G401 (cell line): Measurements from ENCODE around the gene TXNDC11. TPM values are rescaled to one million over a fixed set of nuclear protein-coding genes. Genes with fewer than 3 reads are reported as not detected.

ENCODE experiments used
- DNase-seq: peaks from one replicate; pipeline ENCODE4 v3.0.0-alpha.2; 2015; ENCODE audit warnings: low spot score
- in situ Hi-C: cut with HindIII; loops from 2 replicates; pipeline ENCODE4 v1.10.0; 2016; ENCODE audit warnings: low sequenced_read_pairs, mixed read lengths
- total RNA-seq: library from RNA; depleted of rRNA; stranded (reverse); fragments of >200 nt; shearing (Covaris generic); gene quantifications from 2 replicates; pipeline ENCODE4 v1.2.3, GENCODE V29; 2014

TXNDC11 gene
- total RNA-seq, 1 experiment from 2014 or later, result 25.4 TPM

DNA sequence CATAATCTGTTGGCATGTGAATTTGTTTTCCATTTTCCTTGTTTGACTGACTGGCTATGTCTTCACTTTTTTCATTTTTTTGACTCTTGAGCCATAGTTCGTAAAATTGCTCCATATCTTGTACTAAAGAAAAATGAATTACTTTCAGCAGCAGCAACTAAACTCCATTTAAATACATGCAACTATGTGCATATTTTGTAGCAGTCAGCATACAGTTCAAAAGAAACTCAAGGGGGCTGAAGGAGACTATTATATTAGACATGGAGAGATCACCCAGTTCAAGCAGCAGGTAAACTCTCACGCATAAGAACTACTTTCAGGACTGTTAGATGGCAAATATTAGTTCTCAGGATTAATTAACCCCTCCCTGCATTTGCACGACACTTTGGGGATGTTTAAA is 13.6 kb upstream of the TXNDC11 start:
- in situ Hi-C loops, result no loop called here
- no peak for DNase-seq

DNA sequence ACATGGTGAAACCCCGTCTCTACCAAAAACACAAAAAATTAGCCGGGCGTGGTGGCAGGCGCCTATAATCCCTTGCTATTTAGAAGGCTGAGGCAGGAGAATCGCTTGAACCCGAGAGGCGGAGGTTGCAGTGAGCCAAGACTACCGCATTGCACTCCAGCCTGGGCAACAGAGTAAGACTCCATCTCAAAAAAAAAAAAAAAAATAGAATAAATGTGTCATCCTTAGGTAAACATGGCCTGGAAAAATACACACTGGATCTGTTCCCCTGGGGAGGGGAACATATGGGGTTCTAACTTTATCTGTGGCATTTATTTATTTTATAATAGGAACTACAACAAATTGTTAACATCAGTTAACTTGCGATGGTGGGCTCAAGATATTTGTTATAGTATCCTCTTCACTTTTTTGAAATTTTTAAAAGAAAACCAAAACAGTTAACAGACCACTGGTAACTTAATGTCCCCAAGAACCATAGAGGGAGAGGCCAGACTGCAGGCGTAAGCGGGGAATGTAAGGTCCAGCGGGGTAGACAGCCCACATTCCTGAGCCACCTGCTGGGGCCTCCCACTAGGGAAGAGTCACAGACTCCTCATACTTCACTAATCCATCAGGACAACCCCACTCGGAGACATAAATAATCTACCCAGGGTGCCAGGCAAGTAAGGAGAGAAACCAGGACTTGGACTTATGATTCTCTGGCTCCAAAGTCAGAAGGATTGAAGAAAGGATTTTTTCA is 12.5 kb upstream of the TXNDC11 start:
- DNase-seq, result no peak
- in situ Hi-C loops, result no loop called here

DNA sequence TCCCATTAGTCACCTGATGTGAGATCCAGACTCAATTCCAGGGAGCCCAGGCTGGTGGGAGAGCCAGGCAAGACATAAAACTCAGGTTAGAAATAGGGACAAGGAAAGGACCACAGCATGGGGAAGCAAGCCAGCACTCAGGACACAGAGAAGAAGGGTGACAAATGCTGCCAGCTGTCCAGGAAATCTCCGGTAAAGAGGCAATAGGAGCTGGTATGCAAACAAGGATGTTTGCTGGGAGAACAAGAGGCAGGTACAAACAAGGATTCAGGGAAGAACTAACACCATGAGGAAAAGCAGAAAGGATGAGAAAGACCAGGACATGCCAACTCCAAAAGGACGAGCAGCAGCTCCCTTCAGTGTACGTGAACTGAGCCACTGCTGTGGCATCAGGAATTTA is 10.2 kb upstream of the TXNDC11 start:
- in situ Hi-C loops, result no loop called here
- no peak for DNase-seq

DNA sequence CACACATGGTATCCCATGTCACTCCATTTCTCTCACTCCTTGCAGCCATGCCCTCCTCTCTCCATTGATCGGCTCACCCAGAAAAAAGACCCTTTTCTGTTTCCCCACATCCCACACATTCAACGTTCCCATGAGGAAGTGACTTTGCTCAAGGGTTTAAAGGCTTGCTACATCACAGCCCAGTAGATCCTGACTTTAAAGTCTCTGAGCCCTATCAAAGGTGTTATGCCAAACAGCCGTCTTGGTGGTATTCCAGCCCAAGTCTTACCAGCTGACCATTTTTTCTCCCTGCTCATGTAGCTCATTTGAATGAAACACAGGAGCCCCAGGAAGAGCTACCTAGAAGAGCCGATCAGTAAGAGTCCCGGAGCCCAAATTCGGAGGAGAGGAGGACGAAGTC is 7.4 kb upstream of the TXNDC11 start:
- no peak for DNase-seq
- in situ Hi-C loops, result no loop called here

DNA sequence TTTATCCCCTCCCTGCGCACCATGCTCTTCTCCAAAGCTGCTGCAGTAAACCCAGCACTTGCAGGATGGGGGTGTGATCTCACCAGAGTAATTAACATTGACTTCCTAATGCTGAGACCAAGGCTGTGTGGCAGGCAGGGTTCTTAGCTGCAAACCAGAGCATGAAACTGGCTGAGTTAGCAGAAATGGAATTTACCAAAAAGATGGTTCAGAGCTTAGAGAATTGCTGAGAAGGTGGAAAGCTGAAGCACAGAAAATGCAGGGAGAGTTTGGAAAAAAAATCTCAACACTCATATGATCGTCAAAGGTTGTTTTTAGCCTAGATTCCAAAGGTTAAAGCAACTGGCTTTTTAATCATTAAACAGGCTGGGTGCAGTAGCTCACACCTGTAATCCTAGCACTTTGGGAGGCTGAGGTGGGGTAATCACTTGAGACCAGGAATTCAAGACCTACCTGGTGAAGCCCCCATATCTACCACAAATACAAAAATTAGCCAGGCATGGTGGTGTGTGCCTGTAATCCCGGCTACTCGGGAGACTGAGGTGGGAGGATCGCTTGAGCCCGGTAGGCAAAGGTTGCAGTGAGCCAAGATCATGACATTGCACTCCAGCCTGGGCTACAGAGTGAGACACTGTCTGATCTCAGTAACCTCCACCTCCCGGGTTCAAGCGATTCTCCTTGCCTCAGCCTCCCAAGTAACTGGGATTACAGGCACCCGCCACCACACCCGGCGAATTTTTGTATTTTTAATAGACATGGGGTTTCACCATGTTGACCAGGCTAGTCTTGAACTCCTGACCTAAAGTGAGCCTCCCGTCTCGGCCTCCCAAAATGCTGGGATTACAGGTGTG is 6.0 kb upstream of the TXNDC11 start:
- in situ Hi-C loops, result no loop called here
- DNase-seq, result no peak

DNA sequence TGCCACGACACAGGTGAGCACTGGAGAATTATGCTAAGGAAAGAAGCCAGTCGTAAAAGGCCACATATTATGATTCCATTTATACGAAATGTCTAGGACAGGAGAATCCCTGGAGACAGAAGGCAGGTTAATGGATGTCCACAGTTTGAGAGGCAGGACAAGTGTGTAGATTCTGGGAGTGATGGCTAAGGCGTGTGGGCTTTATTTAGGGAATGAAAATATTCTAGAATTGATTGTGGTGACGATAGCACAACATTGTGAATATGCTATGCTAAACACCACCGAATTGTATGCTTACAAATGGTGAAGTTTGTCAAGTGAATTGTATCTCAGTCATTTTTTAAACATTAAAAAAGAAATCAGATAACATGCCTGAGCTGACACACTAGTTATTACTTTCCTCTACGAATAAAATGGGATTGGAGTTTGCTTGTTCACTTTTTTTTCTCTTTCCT is 5.3 kb upstream of the TXNDC11 start:
- in situ Hi-C loops, result no loop called here
- DNase-seq, result no peak

DNA sequence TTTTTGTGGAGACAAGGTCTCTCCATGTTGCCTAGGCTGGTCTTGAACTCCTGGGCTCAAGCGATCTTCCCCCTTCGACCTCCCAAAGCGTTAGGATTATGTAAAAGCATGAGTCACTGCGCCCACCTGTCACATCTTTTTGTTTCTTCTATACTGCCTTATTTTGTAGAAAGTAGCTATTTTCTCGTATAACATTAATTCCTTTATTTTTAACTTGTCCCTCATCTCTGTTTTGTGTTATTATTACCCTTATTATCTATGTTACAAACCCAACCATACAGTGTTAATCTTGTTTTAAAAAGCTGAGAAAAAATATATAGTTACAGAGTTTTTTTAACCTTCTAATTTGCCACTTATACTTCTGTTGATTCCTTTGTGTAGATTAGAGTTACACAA is 1.4 kb upstream of the TXNDC11 start:
- in situ Hi-C loops, result no loop called here
- no peak for DNase-seq

DNA sequence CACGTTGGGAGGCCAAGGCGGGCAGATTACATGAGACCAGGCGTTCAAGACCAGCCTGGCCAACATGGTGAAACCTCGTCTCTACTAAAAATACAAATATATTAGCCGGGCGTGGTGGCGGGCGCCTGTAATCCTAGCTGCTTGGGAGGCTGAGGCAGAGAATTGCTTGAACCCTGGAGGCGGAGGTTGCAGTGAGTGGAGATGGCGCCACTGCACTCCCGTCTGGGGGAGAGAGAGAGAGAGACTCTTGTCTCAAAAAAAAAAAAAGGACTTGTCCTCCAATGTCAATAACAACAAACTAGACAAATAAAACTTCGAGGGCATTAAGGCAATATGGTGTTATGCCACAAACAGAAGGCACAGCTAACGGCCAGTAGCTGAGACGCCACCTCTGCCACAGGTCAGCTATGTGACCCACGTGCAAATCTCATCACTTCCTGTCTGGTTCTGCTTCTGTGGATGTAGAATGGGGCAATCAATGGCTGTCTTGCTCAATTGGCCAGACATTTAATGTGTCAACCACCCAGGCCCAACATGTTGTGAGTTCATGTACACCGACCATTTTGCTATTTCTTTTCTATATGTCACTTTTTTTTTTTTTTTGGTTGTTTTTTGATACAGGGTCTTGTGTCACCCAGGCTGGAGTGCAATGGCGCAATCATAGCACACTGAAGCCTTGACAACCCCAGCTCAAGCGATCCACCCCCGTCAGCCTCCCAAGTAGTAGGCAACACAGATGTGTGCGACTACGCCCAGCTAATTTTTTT is 834 bp upstream of the TXNDC11 start:
- in situ Hi-C loops, result no loop called here
- DNase-seq, result no peak

DNA sequence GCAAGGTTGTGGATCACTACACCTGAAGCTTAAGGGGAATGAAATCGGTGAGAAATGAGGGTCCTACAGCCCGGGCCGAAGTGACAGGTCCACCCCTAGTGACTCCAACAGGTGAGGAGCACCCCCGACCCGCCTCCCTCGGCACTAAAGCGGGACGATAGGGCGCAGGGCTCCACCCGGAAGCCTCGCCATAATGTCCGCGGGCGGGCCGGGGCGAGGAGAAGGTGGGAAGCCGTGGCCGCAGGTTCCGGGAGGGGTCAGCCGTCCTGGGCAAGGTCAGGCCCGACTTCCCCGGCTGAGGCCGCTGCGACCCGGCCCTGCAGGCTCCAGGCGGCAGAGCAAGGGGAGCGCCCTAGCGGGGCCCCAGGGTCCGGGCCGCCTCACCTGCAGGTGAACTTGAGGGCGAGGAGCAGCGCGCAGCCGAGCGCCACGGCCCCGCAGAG is 543 bp downstream of the TXNDC11 start:
- DNase-seq, result no peak
- in situ Hi-C loops, result no loop called here

DNA sequence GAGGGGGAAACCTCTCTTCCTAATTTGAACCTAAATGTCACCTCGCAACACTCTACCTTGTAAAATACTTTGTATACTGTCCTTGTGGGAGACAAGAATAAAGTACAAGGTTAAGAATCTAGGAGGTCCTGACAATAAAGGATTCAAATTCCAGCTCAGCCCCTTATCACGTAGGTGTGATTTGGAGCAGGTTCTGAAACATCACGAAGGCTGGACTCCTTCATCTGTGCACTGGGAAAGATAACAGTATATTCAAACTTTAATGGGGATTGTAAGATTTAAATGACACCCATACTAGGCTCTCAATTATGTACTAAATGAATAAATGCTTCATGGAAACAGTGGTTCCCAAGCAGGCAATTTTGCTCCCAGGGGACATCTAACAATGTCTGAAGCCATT is 2.1 kb downstream of the TXNDC11 start:
- no peak for DNase-seq

DNA sequence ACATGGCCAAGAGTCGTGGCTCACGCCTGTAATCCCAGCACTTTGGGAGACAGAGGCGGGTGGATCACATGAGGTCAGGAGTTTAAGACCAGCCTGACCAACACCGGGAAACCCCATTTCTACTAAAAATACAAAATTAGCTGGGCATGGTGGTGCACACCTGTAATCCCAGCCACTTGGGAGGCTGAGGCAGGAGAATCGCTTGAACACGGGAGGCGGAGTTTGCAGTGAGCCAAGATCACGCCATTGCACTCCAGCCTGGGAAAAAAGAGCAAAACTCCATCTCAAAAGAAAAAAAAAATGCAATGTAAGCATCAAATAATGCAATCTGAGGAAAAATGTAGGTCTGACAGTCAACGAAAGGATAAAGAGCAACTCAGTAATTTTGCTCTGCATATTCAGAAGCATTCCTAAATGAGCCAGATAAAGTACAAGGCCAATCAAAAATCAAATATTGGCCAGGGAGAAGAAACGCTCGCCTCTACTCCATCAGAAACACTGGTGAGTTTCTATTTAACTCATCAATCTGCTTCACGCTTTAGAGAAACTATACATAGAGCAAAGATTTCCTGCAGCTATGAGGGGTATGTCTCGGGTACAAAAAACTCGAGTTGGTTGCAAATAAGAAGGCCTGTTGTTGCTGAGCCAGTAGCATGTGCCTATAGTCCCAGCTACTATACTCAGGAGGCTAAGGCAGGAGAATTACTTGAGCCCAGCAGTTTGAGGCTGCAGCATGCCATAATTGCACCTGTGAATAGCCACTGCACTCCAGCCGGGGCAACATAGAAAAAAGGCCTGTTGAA is 3.7 kb downstream of the TXNDC11 start:
- in situ Hi-C loops, result no loop called here
- DNase-seq, result no peak

More for the DNA sequence above, 2.1 kb downstream of the TXNDC11 start:
- in situ Hi-C loops, result no loop called here

DNA sequence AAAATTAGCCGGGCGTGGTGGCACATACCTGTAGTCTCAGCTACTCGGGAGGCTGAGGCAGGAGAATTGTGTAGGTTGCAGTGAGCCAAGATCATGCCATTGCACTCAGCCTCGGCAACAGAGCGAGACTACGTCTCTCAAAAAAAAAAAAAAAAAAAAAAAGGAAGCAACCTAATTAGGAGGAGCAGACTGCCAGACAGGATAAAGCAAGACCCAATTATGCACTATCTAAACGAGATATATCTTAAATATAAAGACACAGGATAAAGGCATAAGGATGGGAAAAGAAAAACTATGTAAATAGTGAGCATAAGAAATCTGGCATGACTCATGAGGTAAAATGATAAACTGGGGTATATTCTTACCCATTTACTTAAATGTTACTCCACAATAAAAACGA is 4.9 kb downstream of the TXNDC11 start:
- in situ Hi-C loops, result no loop called here

DNA sequence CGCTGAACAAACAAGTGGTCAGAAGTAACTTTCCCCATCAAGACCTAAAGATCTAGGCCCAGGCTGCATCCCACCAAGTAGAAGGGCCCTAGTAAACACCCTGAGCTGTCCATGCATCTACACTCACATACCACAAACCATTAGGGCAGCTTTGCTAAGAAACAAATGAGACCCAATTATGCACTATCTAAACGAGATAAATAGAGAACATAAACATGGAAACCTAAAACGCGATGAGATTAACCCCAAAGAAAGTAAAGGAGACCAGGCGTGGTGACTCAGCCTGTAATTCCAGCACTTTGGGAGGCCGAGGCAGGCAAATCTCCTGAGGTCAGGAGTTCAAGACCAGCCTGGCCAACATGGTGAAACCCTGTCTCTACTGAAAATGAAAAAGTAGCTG is 5.8 kb downstream of the TXNDC11 start:
- no peak for DNase-seq
- in situ Hi-C loops, result no loop called here

More for the DNA sequence above, 4.9 kb downstream of the TXNDC11 start:
- DNase-seq, result no peak

DNA sequence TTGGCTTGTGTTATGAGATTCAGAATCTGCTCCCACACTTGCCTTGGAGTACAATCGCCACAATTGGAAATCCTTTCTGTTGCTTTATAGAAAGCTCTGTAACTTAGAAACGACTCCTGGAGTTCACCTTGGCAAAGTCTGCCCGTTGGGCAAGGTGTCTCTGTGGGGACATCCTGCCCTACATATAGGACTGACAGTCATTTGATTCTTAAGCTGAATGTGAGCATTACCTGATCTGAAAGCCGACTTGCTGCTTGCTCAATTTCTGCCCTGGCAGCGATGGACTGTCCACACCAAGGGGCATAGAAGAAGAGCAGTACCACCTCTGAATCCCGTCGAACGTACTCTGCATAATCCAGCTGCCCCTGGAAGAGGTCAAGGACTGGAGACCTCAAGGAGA is 6.9 kb downstream of the TXNDC11 start:
- in situ Hi-C loops, result no loop called here
- DNase-seq, result no peak

DNA sequence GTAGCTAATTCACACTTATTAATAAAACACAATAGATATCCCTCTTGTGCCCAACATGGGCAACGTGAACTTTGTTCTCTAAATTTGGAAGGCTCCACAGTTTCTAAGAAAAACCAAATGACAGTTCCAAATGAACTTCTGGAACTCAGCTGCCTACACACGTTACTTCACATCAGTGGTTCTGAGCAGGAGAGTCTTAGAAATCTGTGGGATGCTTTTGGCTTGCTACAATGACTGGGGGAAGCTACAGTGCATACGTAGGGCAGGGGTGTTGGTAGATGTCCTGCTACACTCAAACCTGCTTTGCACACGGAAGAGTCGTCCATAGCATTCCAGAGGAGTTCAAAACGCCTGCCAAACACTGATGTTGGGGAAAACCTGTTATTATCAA is 8.0 kb downstream of the TXNDC11 start:
- no peak for DNase-seq
- in situ Hi-C loops, result no loop called here

DNA sequence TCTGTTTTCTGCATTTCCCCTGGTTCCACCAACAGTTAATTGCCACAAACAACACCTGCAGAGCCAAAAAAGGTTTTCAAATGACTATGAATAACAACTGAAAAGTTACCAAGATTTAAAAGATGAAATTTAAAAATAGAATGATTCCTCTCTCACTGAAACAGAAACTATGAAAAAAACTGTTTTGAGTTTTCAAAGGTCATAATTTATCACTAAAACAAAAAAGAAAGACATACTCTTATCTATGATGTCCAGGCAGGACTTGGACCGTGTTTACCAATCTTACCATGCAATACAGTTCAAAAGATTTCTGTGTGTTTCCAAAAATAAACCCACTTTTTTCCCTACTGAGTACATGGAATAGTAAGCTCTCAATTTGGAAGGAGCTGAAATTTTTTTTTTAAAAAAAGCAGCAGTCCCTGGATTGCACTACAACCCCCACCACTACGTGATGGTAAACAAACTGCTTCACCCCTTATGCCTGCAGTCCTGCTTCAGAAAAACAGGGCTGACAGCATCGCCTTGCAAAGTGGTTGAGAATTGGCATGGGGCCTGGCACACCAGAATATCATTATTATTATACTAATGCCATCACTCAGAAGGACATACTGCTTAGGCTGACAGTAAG is 8.5 kb downstream of the TXNDC11 start:
- in situ Hi-C loops, result no loop called here
- DNase-seq, result no peak

DNA sequence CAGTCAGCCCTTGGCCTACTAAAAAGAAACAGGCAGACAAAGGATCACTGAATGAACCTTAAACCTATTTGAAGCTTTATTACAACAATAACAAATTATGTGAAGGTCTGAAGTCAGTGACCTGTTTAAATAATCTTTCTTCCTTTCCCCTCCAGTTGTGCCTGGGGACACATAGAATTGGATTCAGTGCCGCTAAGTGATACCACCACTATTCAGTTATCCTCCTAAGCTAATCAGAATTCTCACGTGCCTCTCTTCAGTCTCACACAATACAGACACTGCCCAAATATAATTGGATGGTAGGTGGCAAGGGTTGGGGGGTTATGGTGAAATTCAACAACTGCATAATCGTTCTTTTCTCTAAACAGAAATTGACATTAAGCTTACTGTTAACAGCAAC is 11.4 kb downstream of the TXNDC11 start:
- in situ Hi-C loops, result no loop called here
- DNase-seq, result no peak

DNA sequence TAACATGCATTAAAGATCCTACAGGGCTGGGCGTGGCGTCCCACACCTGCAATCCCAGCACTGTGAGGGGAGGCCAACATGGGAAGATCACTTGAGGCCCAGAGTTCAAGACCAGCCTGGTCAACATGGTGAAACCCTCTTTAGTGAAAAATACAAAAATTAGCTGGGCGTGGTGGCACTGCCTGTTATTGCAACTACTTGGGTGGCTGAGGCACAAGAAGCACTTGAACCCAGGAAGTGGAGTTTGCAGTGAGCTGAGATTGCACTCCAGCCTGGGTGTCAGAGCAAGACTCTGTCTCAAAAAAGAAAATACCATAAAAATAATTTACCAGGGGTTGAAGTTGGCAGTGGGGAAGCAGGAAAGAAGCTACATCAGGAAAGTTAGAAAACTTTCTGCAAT is 12.9 kb downstream of the TXNDC11 start:
- DNase-seq, result no peak
- in situ Hi-C loops, result no loop called here
